Ishikawa (cell line): ENCODE measurements around the gene S100A2.

Experiments used
- CEBPB ChIP-seq: IDR thresholded peaks from 2 replicates; pipeline ENCODE4 v1.6.1; 2012
- CREB1 ChIP-seq: IDR thresholded peaks from 2 replicates; pipeline ENCODE4 v1.6.1; 2012; ENCODE audit warnings: low read depth
- EGR1 ChIP-seq: IDR thresholded peaks from 2 replicates; pipeline ENCODE4 v1.6.1; 2012
- EP300 ChIP-seq: IDR thresholded peaks from 2 replicates; pipeline ENCODE4 v1.6.1; 2012; ENCODE audit warnings: borderline replicate concordance
- FOXM1 ChIP-seq: IDR thresholded peaks from 2 replicates; pipeline ENCODE4 v1.6.1; 2012; ENCODE audit warnings: low read depth, borderline replicate concordance
- MAX ChIP-seq: IDR thresholded peaks from 2 replicates; pipeline ENCODE4 v1.6.1; 2012
- NFIC ChIP-seq: IDR thresholded peaks from 2 replicates; pipeline ENCODE4 v1.6.1; 2012
- RAD21 ChIP-seq: IDR thresholded peaks from 2 replicates; pipeline ENCODE4 v1.6.1; 2012; ENCODE audit warnings: low read depth
- REST ChIP-seq: IDR thresholded peaks from 2 replicates; pipeline ENCODE4 v1.6.1; 2012; ENCODE audit warnings: low read depth, mild to moderate bottlenecking
- TAF1 ChIP-seq: IDR thresholded peaks from 2 replicates; pipeline ENCODE4 v1.6.1; 2012; ENCODE audit warnings: low read depth, mild to moderate bottlenecking
- TCF12 ChIP-seq: IDR thresholded peaks from 2 replicates; pipeline ENCODE4 v1.6.1; 2012; ENCODE audit warnings: low read depth
- TEAD4 ChIP-seq: IDR thresholded peaks from 2 replicates; pipeline ENCODE4 v1.6.1; 2012
- USF1 ChIP-seq: IDR thresholded peaks from 2 replicates; pipeline ENCODE4 v1.6.1; 2012
- YY1 ChIP-seq: IDR thresholded peaks from 2 replicates; pipeline ENCODE4 v1.6.1; 2012; ENCODE audit warnings: low read depth
- ZBTB7A ChIP-seq: IDR thresholded peaks from 2 replicates; pipeline ENCODE4 v1.6.1; 2012; ENCODE audit warnings: low read depth

Gene S100A2

GRCh38 chr1:153565529-153566374, at the start of gene S100A2:
S100A2 (minus strand) TSS chr1:153565844; CDS start chr1:153563877, 1,967 bp downstream.
- peak; percentile 85; the same call in 1 of the 2 replicates for TF ChIP-seq TCF12
- peak; percentile 70 for TF ChIP-seq EP300
- TF ChIP-seq CREB1 = no peak
- TF ChIP-seq NFIC = peak; percentile 70; the same call in 1 of the 2 replicates
- TF ChIP-seq ZBTB7A = peak; percentile 85; the same call in 1 of the 2 replicates
- TF ChIP-seq MAX = no peak; the same call in 1 of the 2 replicates
- peak; percentile 65; the same call in 1 of the 2 replicates for TF ChIP-seq TEAD4
- TF ChIP-seq TAF1 = no peak
- no peak for TF ChIP-seq CEBPB

- no peak for TF ChIP-seq CREB1
- no peak for TF ChIP-seq EP300
- TF ChIP-seq YY1 = no peak
- TF ChIP-seq TEAD4 = no peak
- no peak for TF ChIP-seq TAF1
- TF ChIP-seq CEBPB = no peak
- TF ChIP-seq TCF12 = no peak
- no peak for TF ChIP-seq FOXM1
- TF ChIP-seq EGR1 = no peak
- no peak for TF ChIP-seq USF1
- no peak for TF ChIP-seq RAD21
- TF ChIP-seq MAX = no peak
- no peak for TF ChIP-seq NFIC
- no peak for TF ChIP-seq REST
- TF ChIP-seq ZBTB7A = no peak
These were observed 49.8 kb upstream of the S100A2 start for GRCh38 chr1:153615406-153615805.

GRCh38 chr1:153614906-153615305, 49.3 kb upstream of the S100A2 start:
- no peak for TF ChIP-seq TCF12

GRCh38 chr1:153614189-153614900, 48.7 kb upstream of the S100A2 start:
- TF ChIP-seq RAD21 (no peak), NFIC (no peak), ZBTB7A (no peak), FOXM1 (no peak), TAF1 (no peak), EGR1 (no peak), CEBPB (no peak), REST (no peak), YY1 (no peak), TCF12 (no peak), EP300 (no peak), USF1 (no peak)

GRCh38 chr1:153613406-153613805, 47.8 kb upstream of the S100A2 start:
- TF ChIP-seq EGR1 = no peak
- TF ChIP-seq USF1 = no peak
- no peak for TF ChIP-seq ZBTB7A
- no peak for TF ChIP-seq CEBPB
